GM23338 (cell line): Measurements from ENCODE around the gene VTA1. TPM values are rescaled to one million over a fixed set of nuclear protein-coding genes. Genes with fewer than 3 reads are reported as not detected.

Experiments
- ATAC-seq: fragments of 200-7000 bp; cut with Tn5 transposase; 3 replicates; pipeline ENCODE4 v1.9.1; 2020
- DNase-seq: peaks from one replicate; pipeline ENCODE4 v3.0.0-alpha.2; 2015; ENCODE audit warnings: low spot score
- H2AFZ ChIP-seq: fragments of 200-600 bp; sonication (generic); 2 replicates; pipeline ENCODE4 v1.8.0; 2016; ENCODE audit warnings: antibody characterized with exemption, mild to moderate bottlenecking, moderate library complexity
- H3F3A ChIP-seq: fragments of 200-600 bp; sonication (generic); replicated peaks from 2 replicates; pipeline ENCODE4 v1.8.0; 2017; ENCODE audit warnings: antibody characterized with exemption, mixed run types, low read depth
- H3K27ac ChIP-seq: fragments of 200-600 bp; sonication (generic); 2 replicates; pipeline ENCODE4 v1.6.1; 2016; ENCODE audit warnings: low read depth
- H3K27me3 ChIP-seq: fragments of 200-600 bp; sonication (generic); 2 replicates; pipeline ENCODE4 v1.8.0; 2016; ENCODE audit warnings: mild to moderate bottlenecking, mixed run types, moderate library complexity; ENCODE audit not compliant: insufficient read depth
- H3K36me3 ChIP-seq: fragments of 200-600 bp; sonication (generic); 2 replicates; pipeline ENCODE4 v1.8.0; 2016; ENCODE audit warnings: mild to moderate bottlenecking; ENCODE audit not compliant: insufficient read depth
- H3K4me1 ChIP-seq: fragments of 200-600 bp; sonication (generic); 2 replicates; pipeline ENCODE4 v1.8.0; 2016; ENCODE audit warnings: mild to moderate bottlenecking, moderate library complexity; ENCODE audit not compliant: insufficient read depth
- H3K4me2 ChIP-seq: fragments of 200-600 bp; sonication (generic); 2 replicates; pipeline ENCODE4 v1.7.1; 2017; ENCODE audit warnings: mixed run types
- H3K4me3 ChIP-seq: fragments of 200-600 bp; sonication (generic); 2 replicates; pipeline ENCODE4 v1.6.1; 2016; ENCODE audit warnings: mixed run types
- H3K79me2 ChIP-seq: fragments of 200-600 bp; sonication (generic); replicated peaks from 2 replicates; pipeline ENCODE4 v1.8.0; 2017; ENCODE audit warnings: mild to moderate bottlenecking; ENCODE audit not compliant: insufficient read depth
- H3K9me2 ChIP-seq: fragments of 200-600 bp; sonication (generic); 2 replicates; pipeline ENCODE4 v1.8.0; 2017; ENCODE audit not compliant: insufficient read depth
- H4K20me1 ChIP-seq: fragments of 200-600 bp; sonication (generic); replicated peaks from 2 replicates; pipeline ENCODE4 v1.8.0; 2017; ENCODE audit warnings: mild to moderate bottlenecking; ENCODE audit not compliant: insufficient read depth
- H3K27ac Mint-ChIP-seq: 2 replicates; pipeline ENCODE4 v1.8.0; 2020; ENCODE audit warnings: inconsistent platforms, mild to moderate bottlenecking, moderate library complexity, mixed read lengths
- H3K27me3 Mint-ChIP-seq: 3 replicates; pipeline ENCODE4 v1.8.0; 2022; ENCODE audit warnings: low read depth, mild to moderate bottlenecking, moderate library complexity, mixed read lengths, inconsistent platforms; ENCODE audit not compliant: insufficient read depth, poor library complexity
- H3K36me3 Mint-ChIP-seq: 3 replicates; pipeline ENCODE4 v1.8.0; 2021; ENCODE audit warnings: low read depth, mild to moderate bottlenecking, inconsistent platforms, moderate library complexity, mixed read lengths
- H3K4me1 Mint-ChIP-seq: 3 replicates; pipeline ENCODE4 v1.8.0; 2020; ENCODE audit warnings: mild to moderate bottlenecking, inconsistent platforms, mixed read lengths
- H3K4me3 Mint-ChIP-seq: 3 replicates; pipeline ENCODE4 v1.8.0; 2021; ENCODE audit warnings: moderate library complexity, mild to moderate bottlenecking, inconsistent platforms, mixed read lengths
- H3K9me3 Mint-ChIP-seq: 3 replicates; pipeline ENCODE4 v1.8.0; 2020; ENCODE audit warnings: moderate library complexity, mild to moderate bottlenecking, inconsistent platforms, mixed read lengths
- ETS1 ChIP-seq: IDR thresholded peaks from 2 replicates; pipeline ENCODE4 v1.6.1; 2016; ENCODE audit warnings: antibody characterized with exemption
- EZH2 ChIP-seq: fragments of 200-600 bp; sonication (generic); IDR thresholded peaks from one replicate; pipeline ENCODE4 v1.8.0; 2017; ENCODE audit warnings: antibody characterized with exemption, mild to moderate bottlenecking, low read depth; ENCODE audit not compliant: unreplicated experiment
- JUNB ChIP-seq: IDR thresholded peaks from one replicate; pipeline ENCODE4 v1.6.1; 2016; ENCODE audit warnings: antibody characterized with exemption; ENCODE audit not compliant: unreplicated experiment
- NANOG ChIP-seq: IDR thresholded peaks from 2 replicates; pipeline ENCODE4 v1.6.1; 2016; ENCODE audit warnings: antibody characterized with exemption, borderline replicate concordance
- POLR2AphosphoS5 ChIP-seq: IDR thresholded peaks from 2 replicates; pipeline ENCODE4 v1.6.1; 2016; ENCODE audit warnings: antibody characterized with exemption, low read depth
- ZNF114 ChIP-seq: fragments of 250-450 bp; sonication (Bioruptor Pico); IDR thresholded peaks from 2 replicates; pipeline ENCODE4 v1.5.0; 2020; ENCODE audit warnings: mild to moderate bottlenecking, moderate library complexity
- polyA plus RNA-seq: library from polyadenylated mRNA; unstranded; fragments of >200 nt; fragmentation: Nextera tagmentation; extraction: Ambion mirVana; gene quantifications from 2 replicates; pipeline ENCODE4 v1.2.1, GENCODE V29; 2016
- total RNA-seq: library from RNA; depleted of rRNA; stranded (reverse); fragments of >200 nt; shearing (Covaris generic); gene quantifications from 2 replicates; pipeline ENCODE4 v1.2.3, GENCODE V29; 2014
- TF ChIP-seq, protein P1 (sequence below): IDR thresholded peaks from one replicate; pipeline ENCODE4 v1.6.1; 2018; ENCODE audit warnings: antibody characterized with exemption; ENCODE audit not compliant: unreplicated experiment
- TF ChIP-seq, protein P2 (sequence below): fragments of 250-450 bp; sonication (Bioruptor Pico); IDR thresholded peaks from 2 replicates; pipeline ENCODE4 v1.5.0; 2020; ENCODE audit warnings: mild to moderate bottlenecking, moderate library complexity

The VTA1 gene
- total and polyA plus RNA-seq, 2 experiments from 2014 or later = 102 to 104 TPM

GRCh38 chr6:142174703-142175102, 27.6 kb downstream of the VTA1 start (continued):
- TF ChIP-seq POLR2AphosphoS5 = no peak
- TF ChIP-seq EZH2 = no peak

GRCh38 chr6:142178129-142178528, 31.1 kb downstream of the VTA1 start:
- Histone ChIP-seq H3K9me2 (no peaks in the 10 kb centered on the region), H4K20me1 (no peaks in the 10 kb centered on the region; the same call in 1 of the 2 replicates), H3K4me3 (no peak overlapping the region), H3K27ac (no peak overlapping the region), H3K27me3 (no peaks in the 10 kb centered on the region), H3K79me2 (no peaks in the 10 kb centered on the region), H2AFZ (no peak overlapping the region), H3K4me2 (no peak overlapping the region), H3F3A (no peaks in the 10 kb centered on the region), H3K4me1 (no peaks in the 10 kb centered on the region), H3K36me3 (peaks cover 3% of the 10 kb centered on the region; the same call in 1 of the 2 replicates)
- DNase-seq (no peak), ATAC-seq (no peak)
- Mint-ChIP-seq H3K4me3 (no peak overlapping the region), H3K4me1 (no peaks in the 10 kb centered on the region), H3K27ac (no peak overlapping the region), H3K27me3 (no peaks in the 10 kb centered on the region), H3K36me3 (peaks cover 12% of the 10 kb centered on the region; the same call in 2 of the 3 replicates), H3K9me3 (no peaks in the 10 kb centered on the region)
- TF ChIP-seq ETS1 = no peak
- TF ChIP-seq ZNF114 = no peak
- TF ChIP-seq JUNB = no peak
- TF ChIP-seq, protein P1, sequence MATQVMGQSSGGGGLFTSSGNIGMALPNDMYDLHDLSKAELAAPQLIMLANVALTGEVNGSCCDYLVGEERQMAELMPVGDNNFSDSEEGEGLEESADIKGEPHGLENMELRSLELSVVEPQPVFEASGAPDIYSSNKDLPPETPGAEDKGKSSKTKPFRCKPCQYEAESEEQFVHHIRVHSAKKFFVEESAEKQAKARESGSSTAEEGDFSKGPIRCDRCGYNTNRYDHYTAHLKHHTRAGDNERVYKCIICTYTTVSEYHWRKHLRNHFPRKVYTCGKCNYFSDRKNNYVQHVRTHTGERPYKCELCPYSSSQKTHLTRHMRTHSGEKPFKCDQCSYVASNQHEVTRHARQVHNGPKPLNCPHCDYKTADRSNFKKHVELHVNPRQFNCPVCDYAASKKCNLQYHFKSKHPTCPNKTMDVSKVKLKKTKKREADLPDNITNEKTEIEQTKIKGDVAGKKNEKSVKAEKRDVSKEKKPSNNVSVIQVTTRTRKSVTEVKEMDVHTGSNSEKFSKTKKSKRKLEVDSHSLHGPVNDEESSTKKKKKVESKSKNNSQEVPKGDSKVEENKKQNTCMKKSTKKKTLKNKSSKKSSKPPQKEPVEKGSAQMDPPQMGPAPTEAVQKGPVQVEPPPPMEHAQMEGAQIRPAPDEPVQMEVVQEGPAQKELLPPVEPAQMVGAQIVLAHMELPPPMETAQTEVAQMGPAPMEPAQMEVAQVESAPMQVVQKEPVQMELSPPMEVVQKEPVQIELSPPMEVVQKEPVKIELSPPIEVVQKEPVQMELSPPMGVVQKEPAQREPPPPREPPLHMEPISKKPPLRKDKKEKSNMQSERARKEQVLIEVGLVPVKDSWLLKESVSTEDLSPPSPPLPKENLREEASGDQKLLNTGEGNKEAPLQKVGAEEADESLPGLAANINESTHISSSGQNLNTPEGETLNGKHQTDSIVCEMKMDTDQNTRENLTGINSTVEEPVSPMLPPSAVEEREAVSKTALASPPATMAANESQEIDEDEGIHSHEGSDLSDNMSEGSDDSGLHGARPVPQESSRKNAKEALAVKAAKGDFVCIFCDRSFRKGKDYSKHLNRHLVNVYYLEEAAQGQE = no peak

- H3K9me3 Mint-ChIP-seq = no peaks in the 10 kb centered on the region
- H3K36me3 ChIP-seq = no peaks in the 10 kb centered on the region
- H3K4me1 Mint-ChIP-seq = no peaks in the 10 kb centered on the region; the same call in 2 of the 3 replicates
- H3K27ac Mint-ChIP-seq = no peak overlapping the region; the same call in 1 of the 2 replicates
- ATAC-seq (no peak), DNase-seq (no peak)
- no peak overlapping the region for H2AFZ ChIP-seq
- no peak overlapping the region for H3K4me3 ChIP-seq
- no peaks in the 10 kb centered on the region for H3K27me3 ChIP-seq
- no peaks in the 10 kb centered on the region for H3K9me2 ChIP-seq
- no peak overlapping the region for H3K4me2 ChIP-seq
- no peaks in the 10 kb centered on the region for H3K4me1 ChIP-seq
- peaks cover 6% of the 10 kb centered on the region; the same call in 1 of the 3 replicates for H3K36me3 Mint-ChIP-seq
- H3K4me3 Mint-ChIP-seq = no peak overlapping the region
- no peak for TF ChIP-seq POLR2AphosphoS5
- no peak for TF ChIP-seq ZNF114
- TF ChIP-seq, protein P2, sequence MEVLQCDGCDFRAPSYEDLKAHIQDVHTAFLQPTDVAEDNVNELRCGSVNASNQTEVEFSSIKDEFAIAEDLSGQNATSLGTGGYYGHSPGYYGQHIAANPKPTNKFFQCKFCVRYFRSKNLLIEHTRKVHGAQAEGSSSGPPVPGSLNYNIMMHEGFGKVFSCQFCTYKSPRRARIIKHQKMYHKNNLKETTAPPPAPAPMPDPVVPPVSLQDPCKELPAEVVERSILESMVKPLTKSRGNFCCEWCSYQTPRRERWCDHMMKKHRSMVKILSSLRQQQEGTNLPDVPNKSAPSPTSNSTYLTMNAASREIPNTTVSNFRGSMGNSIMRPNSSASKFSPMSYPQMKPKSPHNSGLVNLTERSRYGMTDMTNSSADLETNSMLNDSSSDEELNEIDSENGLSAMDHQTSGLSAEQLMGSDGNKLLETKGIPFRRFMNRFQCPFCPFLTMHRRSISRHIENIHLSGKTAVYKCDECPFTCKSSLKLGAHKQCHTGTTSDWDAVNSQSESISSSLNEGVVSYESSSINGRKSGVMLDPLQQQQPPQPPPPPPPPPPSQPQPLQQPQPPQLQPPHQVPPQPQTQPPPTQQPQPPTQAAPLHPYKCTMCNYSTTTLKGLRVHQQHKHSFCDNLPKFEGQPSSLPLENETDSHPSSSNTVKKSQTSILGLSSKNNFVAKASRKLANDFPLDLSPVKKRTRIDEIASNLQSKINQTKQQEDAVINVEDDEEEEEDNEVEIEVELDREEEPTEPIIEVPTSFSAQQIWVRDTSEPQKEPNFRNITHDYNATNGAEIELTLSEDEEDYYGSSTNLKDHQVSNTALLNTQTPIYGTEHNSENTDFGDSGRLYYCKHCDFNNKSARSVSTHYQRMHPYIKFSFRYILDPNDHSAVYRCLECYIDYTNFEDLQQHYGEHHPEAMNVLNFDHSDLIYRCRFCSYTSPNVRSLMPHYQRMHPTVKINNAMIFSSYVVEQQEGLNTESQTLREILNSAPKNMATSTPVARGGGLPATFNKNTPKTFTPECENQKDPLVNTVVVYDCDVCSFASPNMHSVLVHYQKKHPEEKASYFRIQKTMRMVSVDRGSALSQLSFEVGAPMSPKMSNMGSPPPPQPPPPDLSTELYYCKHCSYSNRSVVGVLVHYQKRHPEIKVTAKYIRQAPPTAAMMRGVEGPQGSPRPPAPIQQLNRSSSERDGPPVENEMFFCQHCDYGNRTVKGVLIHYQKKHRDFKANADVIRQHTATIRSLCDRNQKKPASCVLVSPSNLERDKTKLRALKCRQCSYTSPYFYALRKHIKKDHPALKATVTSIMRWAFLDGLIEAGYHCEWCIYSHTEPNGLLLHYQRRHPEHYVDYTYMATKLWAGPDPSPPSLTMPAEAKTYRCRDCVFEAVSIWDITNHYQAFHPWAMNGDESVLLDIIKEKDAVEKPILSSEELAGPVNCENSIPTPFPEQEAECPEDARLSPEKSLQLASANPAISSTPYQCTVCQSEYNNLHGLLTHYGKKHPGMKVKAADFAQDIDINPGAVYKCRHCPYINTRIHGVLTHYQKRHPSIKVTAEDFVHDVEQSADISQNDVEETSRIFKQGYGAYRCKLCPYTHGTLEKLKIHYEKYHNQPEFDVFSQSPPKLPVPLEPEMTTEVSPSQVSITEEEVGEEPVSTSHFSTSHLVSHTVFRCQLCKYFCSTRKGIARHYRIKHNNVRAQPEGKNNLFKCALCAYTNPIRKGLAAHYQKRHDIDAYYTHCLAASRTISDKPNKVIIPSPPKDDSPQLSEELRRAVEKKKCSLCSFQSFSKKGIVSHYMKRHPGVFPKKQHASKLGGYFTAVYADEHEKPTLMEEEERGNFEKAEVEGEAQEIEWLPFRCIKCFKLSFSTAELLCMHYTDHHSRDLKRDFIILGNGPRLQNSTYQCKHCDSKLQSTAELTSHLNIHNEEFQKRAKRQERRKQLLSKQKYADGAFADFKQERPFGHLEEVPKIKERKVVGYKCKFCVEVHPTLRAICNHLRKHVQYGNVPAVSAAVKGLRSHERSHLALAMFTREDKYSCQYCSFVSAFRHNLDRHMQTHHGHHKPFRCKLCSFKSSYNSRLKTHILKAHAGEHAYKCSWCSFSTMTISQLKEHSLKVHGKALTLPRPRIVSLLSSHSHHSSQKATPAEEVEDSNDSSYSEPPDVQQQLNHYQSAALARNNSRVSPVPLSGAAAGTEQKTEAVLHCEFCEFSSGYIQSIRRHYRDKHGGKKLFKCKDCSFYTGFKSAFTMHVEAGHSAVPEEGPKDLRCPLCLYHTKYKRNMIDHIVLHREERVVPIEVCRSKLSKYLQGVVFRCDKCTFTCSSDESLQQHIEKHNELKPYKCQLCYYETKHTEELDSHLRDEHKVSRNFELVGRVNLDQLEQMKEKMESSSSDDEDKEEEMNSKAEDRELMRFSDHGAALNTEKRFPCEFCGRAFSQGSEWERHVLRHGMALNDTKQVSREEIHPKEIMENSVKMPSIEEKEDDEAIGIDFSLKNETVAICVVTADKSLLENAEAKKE (CRISPR knock-in tag) = no peak
- TF ChIP-seq JUNB = no peak
- TF ChIP-seq NANOG = no peak
- H3F3A ChIP-seq = no peaks in the 10 kb centered on the region
- H3K27ac ChIP-seq = no peak overlapping the region
- H3K27me3 Mint-ChIP-seq = no peaks in the 10 kb centered on the region
- H3K79me2 ChIP-seq = no peaks in the 10 kb centered on the region
- H4K20me1 ChIP-seq = no peaks in the 10 kb centered on the region; the same call in 1 of the 2 replicates
Measured at GRCh38 chr6:142182004-142182403, 34.9 kb downstream of the VTA1 start.
